IPS DF 19.7 (cell line): Measurements from ENCODE around the gene TMEM106A.
"Not testable (repeated sequence)": the region's sequence is repeated elsewhere in the genome, so short reads cannot be mapped to it uniquely, and the experiment has no call there.

Source experiments
- DNase-seq: peaks from one replicate; pipeline ENCODE4 v3.0.0-alpha.2; 2013; ENCODE audit warnings: low read depth, low spot score

The TMEM106A gene

DNA sequence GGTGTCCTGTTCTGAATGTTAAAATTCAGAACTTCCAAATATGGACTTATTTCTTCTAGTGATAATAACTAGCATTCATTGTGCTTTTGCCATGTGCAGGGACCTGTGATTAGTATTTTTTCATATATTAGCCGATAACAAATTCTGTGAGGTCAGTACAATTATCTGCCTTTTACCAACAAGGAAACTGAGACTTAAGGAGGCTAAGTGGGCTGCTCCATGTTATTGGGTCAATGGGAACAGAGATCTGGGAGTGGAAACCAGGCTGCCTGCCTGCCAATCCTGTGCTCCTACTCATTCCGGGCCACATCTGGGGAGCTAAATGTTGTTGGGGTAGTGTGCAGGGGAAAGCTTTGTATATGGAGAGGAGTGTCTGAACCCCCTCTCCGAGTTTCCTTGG is 3.7 kb downstream of the TMEM106A start:
- DNase-seq, result no peak

GRCh38 chr17:43216369-43216761 is 4.7 kb downstream of the TMEM106A start:
- no peak for DNase-seq

DNA sequence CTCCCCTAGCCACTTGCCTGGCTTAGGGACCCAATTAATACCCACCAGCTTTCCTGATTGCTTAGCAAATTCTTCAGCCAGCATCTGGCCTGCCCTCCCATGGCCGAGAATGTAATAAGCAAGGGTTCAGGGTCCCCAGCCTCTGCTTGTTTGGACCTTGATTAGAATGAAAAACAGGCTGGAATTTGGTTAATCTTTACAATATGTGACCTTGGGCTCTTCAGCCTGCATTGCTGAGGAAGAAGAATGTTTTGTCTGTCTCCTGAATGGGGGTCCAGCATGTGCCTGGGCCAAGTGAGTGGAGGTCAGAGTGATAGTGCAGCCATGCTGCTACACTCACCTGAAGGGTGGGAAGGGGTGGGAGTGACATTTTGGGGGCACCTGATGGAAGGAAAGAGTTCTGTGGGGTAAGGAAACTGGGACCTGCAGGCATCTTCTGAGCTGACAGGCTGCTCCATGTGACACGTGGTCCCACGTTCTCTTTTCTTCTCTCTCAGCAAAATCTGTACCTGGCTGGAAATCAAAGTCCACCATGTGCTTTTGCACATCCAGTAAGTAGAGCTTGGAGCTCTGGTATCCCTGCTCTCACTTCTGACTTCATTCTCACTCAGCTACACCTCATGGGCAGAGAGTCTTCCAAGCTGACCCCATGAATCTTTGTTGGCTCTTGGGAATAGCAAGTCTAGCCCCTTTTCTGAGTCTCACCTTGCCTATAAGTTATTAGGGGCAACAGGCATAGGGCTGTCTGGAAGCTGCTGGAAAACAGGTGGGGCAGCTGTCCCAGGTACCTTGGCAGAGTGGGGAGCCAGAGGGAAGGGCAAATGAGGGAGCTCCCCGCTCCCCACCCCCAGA is 5.3 kb downstream of the TMEM106A start:
- no peak for DNase-seq

- DNase-seq, result no peak
These were observed 6.0 kb downstream of the TMEM106A start for GRCh38 chr17:43217614-43218087.

DNA sequence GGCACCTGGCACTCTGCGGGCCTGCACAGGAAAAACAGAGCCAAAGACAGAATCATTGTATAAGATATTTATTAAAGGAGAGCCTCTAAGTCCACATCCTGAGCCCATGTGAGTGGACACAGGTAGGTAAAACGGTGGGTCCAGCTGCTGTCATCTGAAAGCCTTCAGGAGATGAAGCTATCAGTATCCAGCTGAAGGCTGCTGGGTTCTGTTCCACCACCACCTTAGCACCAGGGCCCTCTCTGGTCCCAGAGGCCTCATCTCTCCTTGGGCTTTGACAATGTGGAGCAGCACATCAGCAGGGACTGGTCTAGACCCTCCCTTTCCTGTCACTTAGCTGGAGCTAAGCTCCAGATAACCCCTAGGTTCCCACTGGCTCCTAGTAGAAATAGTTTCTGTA is 7.3 kb downstream of the TMEM106A start:
- no peak for DNase-seq

DNA sequence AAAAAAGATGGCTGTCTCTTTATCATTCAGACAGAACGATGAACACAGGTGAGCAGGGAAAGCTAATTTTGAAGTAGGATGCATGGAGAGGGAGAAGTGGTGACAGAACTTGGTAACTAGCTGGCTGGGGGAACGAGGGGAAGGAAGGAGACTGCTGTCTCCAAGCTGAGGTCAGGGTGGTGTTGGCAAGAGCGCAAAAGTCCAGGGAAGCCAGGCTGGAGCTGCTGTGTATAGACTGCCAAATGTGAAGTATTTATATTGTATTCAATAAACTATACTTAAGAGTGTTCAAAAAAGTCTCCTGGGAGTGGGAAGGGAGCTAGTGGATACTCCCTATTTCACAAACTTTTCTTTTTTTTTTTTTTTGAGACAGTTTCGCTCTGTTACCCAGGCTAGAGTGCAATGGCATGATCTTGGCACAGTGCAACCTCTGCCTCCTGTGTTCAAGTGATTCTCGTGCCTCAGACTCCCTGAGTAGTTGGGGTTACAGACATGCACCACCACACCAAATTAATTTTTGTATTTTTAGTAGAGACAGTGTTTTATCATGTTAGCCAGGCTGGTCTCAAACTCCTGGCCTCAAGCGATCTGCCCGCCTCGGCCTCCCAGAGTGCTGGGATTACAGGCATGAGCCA is 8.2 kb downstream of the TMEM106A start:
- DNase-seq, result no peak

DNA sequence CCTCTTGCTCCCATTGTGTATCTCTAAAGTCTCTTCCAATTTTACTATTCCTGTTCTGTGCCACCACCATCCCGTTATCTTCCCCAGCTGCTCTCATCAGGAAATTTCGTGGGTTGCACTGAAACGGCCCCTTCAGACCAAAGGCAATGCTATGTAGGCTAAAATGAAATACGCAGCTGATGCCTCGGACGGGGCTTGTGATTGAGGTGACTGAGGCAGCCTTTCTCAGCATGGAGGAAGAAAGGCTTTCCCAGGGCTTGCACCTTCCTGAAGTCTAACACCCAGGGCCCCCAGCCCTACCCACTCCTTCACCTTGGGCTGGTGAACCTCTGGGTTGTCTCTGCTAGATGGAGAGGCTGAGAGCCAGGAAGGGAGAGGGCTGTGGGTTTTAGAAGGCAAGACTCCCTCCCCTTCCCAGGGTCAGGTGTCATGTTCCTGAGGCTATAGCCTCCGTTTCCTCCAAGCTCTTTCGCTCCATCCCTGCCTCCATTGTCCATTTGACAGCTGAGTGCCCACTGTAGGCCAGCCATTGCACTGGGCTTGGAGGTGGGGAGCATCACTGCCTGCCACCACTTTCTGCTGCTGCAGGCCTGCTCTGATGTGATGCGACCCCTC is 8.9 kb downstream of the TMEM106A start:
- no peak for DNase-seq

- no peak for DNase-seq
These were observed 12.6 kb downstream of the TMEM106A start for GRCh38 chr17:43224146-43224705.

GRCh38 chr17:43226393-43226792 is 14.7 kb downstream of the TMEM106A start:
- no peak for DNase-seq

DNA sequence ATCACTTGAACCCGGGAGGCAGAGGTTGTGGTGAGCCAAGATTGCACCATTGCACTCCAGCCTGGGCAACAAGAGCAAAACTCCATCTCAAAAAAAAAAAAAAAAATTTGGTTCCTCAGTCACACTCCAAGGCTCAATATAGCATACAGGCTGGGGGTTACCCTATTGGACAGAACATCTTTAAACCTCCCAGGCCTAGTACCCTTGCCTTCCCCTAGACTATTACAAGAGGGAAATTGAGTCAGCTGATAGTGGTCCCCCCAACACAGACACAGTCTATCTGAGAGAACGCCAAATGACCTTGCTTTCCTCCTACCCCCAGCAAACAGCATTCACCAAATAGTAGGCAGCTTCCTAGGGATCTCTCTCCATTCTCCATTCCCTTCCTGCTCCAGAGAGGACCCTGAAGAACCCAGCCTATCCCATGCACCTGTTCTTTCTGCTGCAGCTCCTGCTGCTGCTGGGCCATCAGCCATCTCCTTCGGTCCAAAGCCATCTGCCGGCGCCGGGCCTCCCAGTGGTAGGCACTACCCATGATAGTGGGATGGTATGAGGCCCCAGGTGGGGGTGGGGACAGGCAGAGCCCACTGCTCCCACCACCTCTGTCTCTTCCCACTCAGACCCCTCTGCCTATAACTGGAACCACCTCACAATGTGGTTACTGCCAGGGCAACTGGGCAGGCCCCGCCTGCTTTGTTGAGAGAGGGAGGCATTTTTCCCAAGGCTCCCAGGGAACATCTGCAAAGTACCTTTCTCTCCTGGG is 16.5 kb downstream of the TMEM106A start, which contains the start of gene CCDC200:
Gene CCDC200 (minus strand): TSS at position 604 of the 763 bp plus-strand sequence. CDS start 69 bp downstream, at position 535.
- DNase-seq, result not testable (repeated sequence)

- DNase-seq, result not testable (repeated sequence)
These were observed 19.7 kb downstream of the TMEM106A start for GRCh38 chr17:43231205-43232020.

- not testable (repeated sequence) for DNase-seq
These were observed 20.5 kb downstream of the TMEM106A start for GRCh38 chr17:43232021-43232699.

DNA sequence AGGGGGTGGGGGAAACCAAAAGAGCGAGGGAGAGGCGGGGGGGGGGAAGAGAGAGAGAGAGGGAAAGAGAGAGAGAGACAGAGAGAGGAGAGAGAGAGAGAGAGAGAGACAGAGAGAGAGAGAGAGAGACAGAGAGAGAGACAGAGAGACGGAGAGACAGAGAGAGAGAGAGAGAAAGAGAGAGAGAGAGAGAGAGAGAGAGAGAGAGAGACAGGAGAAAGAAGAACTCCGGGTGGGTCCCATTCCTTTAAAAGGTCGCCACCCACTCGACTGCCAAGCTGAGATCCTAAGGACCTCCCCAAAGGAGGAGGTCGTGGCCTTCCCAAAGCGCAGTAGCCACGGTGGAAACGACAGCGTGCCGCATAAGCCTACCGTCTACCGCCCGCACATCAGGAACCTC is 21.6 kb downstream of the TMEM106A start:
- DNase-seq, result not testable (repeated sequence)

DNA sequence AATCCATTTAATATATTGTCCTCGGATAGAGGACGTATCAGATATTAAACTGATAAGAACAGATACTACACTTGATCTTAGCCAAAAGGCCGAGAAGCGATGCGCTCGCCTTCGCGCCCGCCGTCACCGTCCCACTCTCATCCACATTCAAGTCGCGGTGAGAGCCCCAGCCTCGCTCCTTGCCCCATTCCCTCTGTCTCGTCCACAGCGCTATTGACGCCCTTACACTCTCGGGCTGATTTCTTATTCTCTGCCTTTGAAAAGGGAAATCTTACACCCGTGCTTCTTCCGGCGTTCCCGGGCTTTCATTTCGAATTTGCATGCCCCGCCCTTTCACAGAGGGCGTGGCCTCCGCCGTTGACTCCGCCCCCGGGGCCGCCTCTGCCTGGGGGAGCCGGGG is 22.2 kb downstream of the TMEM106A start, which contains the start of gene RNU2-1:
Gene RNU2-1 (minus strand): TSS at position 101 of the 400 bp plus-strand sequence.
- DNase-seq, result not testable (repeated sequence)

DNA sequence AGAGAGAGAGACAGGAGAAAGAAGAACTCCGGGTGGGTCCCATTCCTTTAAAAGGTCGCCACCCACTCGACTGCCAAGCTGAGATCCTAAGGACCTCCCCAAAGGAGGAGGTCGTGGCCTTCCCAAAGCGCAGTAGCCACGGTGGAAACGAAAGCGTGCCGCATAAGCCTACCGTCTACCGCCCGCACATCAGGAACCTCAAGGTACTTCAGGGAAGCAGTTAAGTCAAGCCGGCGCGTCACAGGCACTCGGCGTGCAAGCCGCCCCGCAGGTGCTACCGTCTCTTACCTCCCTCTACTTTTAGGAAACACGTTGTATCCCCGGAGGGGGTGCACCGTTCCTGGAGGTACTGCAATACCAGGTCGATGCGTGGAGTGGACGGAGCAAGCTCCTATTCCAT is 27.9 kb downstream of the TMEM106A start:
- DNase-seq, result not testable (repeated sequence)

DNA sequence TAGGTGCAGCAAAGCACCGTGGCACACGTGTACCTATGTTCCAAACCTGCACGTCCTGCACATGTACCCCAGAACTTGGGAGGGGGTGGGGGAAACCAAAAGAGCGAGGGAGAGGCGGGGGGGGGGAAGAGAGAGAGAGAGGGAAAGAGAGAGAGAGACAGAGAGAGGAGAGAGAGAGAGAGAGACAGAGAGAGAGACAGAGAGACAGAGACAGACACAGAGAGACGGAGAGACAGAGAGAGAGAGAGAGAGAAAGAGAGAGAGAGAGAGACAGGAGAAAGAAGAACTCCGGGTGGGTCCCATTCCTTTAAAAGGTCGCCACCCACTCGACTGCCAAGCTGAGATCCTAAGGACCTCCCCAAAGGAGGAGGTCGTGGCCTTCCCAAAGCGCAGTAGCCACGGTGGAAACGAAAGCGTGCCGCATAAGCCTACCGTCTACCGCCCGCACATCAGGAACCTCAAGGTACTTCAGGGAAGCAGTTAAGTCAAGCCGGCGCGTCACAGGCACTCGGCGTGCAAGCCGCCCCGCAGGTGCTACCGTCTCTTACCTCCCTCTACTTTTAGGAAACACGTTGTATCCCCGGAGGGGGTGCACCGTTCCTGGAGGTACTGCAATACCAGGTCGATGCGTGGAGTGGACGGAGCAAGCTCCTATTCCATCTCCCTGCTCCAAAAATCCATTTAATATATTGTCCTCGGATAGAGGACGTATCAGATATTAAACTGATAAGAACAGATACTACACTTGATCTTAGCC is 29.1 kb downstream of the TMEM106A start:
- not testable (repeated sequence) for DNase-seq

GRCh38 chr17:43246456-43246855 is 34.8 kb downstream of the TMEM106A start:
- DNase-seq, result not testable (repeated sequence)
